ENCODE measurements around the gene MMS19.

The MMS19 gene

DNA sequence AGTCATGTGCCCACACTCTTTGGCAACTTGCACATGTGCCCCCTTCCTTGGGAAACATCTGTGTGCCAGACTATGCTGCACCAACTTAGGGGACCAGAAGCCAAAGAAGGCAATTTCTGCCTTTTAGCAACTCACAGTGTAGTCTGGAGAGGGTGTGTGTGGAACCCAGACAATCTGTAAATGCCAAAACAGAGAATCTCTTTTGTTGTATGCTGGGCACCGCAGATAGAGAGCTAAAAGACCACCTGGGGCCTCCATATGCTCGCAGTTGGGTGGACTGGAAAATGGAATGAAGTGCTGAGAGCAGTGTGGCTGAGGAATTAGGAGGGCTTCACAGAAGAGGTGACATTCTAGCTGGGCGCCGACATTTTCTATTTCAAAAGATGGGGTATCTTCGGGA is 26.9 kb upstream of the MMS19 start:
- no peak for DNase-seq

DNA sequence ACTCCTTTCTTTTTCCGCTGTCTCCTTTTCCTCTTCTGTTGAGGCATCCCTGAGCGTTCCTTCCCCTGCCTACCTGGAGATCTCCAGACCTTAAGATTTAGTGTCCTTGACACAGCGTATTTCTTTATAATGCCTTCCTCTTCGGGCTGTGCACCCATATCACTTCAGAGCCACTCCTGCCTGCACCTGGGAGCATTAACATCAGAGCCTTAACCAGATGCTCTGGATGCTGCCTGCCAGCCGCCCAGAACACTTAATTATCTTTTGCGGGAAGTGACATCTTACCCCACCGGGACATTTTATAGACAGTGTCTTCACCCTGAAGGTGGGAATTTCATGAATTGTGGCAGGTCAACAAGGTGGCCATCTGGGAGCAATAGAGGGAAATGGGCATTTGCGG is 24.7 kb upstream of the MMS19 start:
- DNase-seq = no peak

DNA sequence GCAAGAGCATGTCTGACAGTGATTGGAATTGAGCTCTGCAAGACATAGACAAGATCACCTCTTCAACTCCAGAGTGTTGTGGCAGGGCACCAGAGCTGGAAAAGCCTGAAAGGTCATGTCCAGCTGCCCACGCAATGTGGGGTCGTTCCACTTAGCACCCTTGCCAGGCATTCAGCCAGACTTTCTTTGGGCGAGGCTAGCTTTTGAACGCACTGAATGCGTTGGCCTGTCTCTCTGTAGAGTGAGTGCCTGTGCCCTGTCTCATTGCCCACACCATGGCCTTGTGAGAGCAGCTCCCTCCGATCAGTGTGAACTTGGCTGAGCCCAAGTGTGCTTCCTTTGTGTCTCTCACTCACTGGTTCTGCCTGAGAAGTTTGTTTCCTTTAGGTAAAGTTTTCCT is 23.8 kb upstream of the MMS19 start:
- no peak for DNase-seq

DNA sequence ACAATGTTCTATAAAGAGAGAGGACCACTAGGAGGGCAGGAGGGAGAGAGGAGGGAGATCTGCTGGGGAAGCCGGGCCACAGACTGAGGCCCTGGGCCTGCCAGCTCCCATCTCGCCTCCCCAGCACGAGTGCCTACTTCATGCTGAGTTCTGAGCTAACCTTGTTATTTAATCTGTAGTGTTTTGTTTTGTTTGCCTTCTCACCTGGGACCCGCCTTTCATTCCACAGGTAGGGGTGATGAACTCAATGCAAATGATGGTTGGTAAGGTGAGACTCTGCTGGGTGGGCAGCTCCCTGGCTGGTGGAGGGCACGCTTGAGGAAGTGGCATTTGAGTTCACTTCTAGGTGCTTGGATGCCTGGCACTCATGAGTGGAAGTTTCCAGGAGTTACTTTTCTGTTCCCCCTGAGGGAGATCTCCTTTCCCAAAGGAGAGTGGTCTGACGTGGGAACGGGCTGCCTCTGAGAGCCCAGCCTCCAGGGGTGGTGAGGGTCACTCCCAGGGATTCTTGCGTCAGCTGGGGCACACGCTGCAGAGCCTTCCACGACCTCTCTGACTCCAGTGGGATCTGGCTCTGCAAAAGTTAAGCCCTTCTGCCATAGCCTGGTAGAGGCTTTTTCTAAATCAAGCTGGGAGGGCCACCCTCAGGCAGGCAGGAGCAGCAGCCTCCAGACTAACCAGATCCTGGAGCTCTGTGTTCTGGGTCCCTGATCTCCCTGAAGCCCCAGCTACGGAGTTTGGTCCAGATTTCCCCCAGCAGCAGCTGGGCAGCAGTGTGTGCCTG is 22.9 kb upstream of the MMS19 start:
- no peak for DNase-seq

DNA sequence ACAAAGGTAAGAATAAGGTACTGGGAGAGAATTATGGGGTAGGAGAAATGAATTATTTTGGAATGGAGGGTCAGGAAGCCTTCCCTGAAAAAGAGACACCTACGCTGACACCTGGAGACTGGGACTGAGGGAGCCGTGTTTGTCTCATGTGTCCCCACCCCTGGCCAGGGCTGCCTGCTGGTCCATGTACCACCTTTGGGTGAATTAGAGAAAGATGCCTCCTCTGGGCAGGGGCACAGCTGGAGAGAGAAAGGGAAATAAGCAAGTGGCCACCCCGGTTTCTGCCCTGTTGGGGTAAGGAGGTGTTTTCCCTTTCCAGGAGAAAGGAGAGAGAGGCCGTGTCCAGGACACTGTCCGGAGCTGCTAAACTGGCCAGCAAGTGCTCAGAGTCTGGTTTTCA is 22.3 kb upstream of the MMS19 start:
- no peak for DNase-seq

DNA sequence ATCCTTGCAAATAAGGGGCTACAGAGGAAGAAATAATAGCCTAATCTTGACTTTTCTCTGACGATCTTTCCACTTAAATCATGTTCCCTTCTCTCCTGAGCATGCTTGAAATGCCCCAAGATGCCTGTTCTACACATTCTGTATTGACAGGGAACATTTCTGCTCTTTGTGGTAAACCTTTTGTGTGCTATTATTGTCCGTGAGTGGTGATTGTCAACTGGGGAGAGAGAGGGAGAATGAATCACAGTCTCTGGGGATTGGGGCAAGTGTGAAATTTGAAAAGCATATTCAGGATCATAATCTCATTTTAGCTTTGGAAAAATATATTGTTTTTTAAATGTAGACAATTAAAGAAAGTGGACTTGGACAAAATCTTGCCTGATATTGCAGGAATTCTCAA is 21.1 kb upstream of the MMS19 start:
- no peak for DNase-seq

DNA sequence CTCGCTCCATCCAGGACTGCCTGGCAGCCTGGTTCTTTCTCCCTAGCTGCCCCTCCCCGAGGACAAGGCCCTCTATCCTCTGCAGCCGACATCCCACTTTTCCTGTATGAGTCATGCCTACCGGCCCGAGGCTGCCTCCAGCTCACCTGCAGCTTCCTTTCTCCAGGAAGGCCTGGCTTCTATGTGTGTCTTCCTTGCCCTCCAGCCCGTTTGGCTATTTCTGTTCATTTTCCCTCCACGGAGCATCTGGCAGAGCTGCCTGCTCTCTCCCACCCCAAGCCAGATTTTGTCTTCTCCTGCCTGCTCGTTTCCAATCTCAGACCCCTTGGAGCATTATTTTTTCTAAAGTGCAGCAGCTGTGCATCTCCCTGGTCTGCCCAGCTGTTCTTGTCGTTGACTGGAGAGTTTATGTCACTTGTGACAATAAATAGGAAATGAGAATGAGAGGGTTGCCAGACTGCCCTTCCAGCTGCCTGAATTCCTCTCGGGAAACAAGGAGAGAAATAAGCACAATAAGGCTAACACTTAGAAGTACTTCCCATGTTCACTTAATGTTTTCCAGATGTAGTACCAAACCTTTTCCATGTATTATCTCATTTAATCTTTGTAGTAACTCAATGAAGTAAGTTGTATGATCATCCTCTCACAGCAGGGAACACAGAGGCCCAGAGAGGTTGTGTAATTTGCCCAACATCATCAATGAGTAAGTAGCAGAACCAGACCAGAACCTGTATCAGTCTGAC is 20.2 kb upstream of the MMS19 start:
- DNase-seq = no peak

DNA sequence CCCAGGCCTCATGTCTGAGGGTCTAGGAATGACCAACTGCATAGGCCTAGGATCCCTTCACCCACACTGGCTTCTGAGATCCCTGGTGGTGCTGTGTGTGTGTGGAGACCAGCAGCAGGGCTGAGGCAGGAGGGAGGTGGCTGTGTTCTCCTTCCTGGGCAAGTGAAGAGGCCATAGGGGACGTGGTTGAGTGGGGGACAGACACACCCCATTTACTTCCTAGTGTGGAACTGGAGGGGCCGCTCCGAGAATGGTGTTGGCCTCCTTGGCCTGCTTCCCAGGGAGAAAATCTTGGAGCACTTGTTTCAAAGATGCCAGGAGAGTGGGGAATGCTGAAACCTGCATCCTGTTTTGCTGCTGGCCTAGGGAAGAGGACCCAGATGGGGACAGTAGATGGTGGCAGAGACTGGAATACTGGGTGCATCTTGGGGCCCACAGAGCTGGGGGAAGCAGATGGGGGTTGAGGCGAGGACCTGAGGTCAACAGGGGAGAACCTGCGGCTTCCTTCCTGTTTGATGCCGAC is 19.6 kb upstream of the MMS19 start:
- no peak for DNase-seq

DNA sequence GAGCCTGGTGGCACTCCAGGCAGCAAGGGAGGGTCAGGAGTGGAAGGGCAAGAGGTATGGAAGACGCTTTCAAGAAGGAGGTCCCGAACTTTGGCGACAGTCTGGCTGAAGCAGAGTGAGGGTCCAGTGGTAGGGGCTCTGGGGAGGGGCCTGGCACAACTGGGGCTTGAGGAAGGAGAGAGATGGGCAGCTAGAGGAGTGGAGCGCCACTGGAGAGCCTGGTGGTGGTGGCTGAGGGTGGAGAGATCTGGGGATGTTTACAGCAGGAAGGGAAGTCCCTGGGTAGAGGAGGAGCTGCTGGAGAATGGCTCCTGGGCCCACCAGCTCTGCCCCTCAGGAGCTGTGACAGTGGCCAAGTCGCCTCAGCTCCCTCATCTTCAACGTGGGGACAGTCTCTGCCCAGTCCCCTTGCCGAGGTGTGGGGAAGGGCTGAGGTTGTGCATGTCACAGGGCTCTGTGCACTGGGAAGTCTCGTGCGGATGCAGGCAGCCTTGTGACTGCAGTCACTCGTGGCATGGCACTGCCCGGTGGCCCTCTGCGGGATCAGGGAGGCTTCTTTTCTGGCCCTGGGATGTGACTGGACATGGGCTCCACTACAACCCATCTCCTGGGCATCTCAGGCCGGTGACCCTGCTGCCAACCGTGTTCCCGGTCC is 19.0 kb upstream of the MMS19 start:
- DNase-seq = no peak

DNA sequence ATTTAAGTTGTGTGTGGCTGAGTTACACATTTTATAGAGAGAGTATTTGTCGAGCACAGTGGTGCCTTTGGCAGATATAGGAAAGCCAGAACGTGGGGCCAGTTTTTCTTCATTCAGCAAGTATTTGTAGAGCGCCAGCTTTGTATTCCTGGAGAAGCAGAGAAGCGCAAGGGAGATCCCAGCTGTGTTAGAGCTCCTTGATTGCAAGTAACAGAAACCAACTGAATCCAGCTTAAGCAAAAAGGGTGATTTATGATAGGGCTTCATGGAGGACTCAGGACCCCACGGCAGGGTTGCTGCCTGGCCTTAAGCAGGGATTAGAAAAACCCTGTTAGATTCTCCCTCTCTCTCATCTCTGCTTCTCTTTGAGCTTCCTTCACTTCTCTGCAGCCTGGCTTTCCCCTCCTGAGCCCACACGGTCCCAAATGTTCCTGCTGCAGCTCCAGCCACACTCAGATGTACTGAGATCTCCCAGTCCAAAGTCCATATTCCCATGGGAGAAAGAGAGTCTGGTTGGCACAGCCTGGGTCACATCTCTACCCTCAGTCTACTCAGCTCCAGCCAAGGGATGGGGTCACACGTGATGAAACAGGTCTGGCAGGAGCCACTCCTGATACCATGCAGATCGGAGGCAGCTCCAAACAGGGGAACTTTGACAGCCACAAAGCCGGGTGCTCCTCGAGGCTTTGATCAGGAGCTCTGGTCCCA is 17.2 kb upstream of the MMS19 start:
- no peak for DNase-seq

DNA sequence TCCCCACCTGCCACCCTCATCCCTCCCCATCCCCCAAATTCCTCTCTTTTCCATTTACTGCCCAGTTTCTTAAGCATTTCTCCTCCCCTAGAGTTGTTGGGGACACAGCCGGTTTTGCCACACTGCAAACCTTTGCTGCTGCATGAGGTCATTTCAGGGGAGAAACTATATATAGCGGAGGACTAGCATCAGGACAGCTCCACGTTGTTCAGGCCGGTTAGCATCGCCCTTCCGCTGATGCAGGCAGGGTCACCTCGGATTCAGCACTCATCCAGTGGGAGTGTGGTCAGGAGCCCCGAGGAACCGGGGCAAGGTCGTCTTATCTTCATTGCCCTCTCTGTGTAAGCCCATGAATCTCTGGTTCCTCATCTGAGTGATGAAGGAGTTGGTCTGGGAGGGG is 16.1 kb upstream of the MMS19 start:
- DNase-seq = no peak

DNA sequence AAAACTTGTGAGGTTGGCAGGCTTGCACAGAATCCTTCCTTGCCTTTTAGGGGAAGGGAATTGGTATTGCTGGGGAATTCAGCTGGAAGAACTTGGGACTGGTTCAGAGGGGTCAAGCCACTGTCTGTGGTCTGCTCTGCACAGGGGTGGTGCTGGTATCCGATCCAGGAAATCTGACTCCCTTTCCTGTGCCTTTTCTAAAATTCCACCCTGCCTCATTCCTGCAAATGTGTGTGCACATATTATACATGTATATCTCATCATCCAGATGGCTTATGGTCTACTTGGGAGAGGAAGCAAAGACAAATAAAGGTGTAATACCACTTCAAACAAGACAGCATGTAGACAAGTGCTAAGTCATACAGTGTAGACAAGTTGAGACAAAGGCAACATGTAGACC is 14.8 kb upstream of the MMS19 start:
- no peak for DNase-seq

DNA sequence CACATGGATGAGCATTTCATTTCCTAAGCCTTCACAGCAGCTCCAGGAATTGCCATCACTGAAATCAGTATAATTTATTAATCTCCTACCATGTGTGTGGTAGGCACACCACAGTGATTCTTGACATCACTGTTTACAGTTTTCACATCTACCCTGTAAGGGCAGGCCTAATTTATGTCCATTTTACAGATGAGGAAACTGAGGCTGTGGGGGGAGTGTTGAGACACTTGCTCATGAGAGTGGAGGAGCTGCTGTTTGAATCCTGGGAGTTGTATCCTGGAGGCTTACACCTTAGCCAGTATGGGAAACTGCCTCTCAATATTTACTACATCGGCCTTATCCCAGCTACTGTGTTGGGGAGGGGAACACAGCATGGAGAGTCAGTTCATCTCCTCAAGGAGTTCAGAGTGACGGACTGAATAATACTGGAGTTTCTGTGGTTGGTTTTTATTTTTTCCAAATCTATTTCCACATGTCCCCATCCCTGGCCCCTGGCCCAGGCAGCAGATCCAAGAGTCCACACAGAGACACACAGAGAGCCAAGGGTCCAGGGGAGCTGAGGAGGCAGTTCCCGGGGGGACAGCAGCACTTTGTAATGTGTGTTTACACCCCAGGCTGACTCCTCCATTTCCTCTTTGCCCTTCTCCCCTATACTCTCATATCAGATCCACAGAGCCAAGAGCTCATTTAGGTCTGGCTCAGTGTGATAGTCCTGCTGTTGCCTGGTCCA is 13.7 kb upstream of the MMS19 start:
- no peak for DNase-seq

DNA sequence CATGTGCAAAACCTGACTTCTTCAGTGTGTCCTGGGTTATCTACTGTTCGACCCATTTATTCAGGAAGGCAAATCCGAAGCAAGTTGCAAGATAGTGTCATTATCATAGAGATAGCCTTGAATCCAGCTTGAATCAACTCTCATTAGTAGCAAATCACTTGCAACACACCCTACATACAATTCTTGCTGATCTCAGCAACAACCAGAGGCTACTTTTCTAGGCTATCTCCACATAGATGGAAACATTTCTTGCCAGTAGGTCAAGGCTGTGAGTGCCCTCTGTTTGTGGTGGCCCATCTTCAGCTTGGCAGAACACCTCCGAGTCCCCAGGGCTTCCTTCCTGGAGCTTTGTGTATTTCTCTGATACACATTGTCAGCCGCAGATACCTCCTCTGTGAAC is 12.5 kb upstream of the MMS19 start:
- DNase-seq = no peak

DNA sequence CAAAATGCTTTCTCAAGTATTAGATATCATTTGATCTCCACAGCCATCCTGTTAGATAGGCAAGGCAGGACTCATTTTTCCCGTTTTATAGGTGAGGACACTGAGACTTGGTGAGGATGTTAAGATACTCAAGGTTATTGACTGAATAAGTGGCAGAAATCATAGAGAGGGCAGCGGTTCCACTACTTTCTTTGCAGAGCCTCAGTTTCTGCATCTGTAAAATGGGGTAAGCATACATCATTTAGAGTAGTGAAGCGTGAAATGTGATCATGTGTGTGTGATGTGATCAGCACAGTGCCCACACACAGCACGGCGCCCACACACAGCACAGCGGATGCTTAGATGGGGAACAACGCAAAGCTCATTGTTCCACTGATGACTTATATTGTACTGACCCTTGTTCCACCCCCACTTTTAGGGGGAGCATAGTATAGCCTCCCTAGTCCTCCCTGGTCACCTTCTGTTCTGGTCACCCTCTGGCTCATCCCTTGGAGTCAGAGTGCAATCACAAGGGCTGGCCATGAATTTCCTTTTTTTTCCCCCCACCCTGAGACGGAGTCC is 11.0 kb upstream of the MMS19 start:
- no peak for DNase-seq

DNA sequence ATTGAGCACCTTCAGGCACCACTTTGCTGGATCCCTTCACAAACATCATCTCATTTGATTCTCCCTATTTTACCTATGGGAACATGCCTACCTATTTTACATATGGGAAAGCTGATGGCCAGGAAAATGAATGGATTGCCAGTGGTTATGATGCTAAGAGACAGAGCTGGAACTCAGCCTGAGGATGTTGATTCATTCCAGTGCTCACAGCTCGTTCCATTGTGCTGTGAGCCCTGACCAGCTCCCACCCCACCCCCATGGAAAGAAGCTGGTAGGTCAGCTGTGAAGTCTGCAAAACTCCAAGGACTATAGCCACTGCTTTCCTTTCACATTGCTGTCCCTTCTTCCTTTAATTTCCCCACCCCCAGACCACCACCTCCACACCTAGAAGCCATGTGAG is 10.1 kb upstream of the MMS19 start:
- no peak for DNase-seq

DNA sequence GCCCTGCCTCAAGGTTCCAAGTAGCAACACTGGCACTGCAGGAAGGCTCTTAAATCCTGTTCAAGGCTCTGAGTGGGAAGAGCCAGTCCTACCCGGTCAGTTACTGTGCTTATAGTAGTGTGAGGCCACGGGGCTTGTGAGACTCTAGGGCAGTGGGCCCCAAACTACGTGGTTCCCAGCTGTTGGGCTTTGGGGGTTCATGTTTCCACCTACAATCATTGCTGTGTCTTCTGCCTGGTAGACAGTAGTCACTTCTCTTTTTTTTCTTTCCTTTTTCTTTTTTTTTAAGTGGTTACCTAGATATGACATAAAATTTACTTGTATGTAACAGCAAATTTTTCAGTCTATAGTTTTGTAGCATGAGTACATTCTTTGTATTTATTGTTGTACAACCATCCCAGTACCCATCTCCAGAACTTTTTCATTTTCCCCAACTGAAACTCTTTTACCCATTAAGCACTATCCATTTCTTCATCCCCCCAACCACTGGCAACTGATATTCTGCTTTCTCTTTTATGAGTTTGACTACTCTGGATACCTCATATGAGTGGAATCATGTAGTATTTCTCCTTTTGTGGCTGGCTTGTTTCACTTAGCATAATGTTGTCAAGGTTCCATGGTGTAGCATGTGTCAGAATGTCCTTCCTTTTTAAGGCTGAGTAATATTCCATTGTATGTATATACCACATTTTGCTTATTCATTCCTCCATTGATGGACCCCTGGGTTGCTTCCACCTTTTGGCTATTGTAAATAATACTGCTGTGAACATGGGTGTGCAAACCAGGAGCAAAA is 8.2 kb upstream of the MMS19 start:
- DNase-seq = no peak

DNA sequence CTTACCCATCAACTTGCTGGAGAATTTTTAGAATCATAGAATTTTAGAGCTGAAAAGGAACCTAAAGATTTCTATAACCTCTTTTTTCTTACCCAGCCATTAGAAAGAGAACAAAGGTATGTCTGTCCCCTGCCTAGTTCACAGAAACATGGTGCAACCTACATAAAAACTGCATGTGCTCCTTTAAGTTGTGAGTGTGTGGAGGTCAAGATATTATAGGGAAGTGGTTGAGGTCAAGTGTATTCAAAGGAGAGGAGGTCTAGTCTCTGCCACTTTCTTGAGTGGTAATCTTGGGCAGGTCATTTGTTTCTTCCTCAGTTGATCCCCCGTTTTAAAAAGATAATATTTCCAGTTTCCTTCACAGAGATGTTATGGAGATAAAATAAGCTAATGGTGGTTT is 6.9 kb upstream of the MMS19 start:
- no peak for DNase-seq

DNA sequence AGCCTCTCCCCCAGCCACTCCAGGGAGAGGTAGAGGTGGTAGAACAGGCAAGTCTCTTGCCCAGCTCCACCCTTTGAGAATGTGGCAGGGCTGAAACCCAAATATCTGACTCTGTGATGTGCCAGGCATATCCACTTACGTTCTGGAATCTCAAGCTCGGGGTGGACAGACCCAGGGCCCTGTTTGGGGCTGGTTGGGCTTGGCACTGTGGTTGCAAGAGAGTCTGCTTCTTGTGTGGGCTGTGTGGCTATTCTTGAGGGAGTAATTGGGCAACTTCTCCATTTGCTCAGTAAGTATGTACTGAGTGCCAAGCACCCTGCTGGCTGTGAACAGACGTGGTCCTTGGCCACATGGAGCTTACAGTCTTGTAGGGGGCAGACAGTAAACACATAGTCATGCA is 5.2 kb upstream of the MMS19 start:
- DNase-seq = no peak

DNA sequence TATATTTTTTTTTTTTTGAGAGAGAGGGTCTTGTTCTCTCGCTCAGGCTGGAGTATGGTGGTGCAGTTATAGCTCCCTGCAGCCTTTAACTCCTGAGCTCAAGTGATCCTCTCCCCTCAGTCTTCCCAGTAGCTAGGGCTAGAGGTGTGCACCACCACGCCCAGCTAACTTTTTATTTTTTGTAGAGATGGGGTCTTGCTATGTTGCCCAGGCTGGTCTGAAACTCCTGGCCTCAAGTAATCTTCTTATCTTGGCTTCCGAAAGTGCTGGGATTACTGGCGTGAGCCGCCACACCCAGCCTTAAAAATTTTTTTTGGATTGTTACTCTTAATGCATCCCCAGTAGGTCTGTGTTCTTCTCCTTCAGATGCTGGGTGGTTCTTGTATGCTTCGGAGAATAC is 4.7 kb upstream of the MMS19 start:
- no peak for DNase-seq

DNA sequence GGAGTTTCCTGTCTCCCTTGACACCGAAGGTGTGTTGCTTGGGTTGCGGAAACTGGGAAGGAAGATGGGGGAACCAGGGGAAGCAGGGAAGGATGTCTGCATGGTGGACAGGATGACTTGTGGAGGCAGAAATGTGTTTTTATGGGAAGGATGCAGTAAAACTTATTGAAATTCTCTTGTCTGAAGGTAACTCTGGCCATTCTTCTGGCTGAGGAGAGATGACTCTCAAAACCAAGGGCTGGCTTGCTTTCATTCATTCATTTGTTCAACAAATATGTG is 2.0 kb upstream of the MMS19 start:
- DNase-seq = no peak
